Omental fat pad (tissue), 4 donors: Measurements from ENCODE around the gene B9D2. TPM values are rescaled to one million over a fixed set of nuclear protein-coding genes. Genes with fewer than 3 reads are reported as not detected.

Experiments used
- ATAC-seq: fragments of 150-250 bp; one replicate; pipeline ENCODE4 v1.9.1; 2016; ENCODE audit warnings: mild to moderate bottlenecking, moderate library complexity; ENCODE audit not compliant: low FRiP score
- DNase-seq: peaks from one replicate; pipeline ENCODE4 v3.0.0-alpha.2; 2019; ENCODE audit warnings: low spot score
- CTCF ChIP-seq, 3 donors: fragments of 450-650 bp; IDR thresholded peaks; one replicate each; pipeline ENCODE4 v1.5.1; 2016 to 2017; ENCODE audit warnings: antibody characterized with exemption in 3 of 3, mild to moderate bottlenecking in 3 of 3, moderate library complexity in 2 of 3
- total RNA-seq, 4 donors: library from RNA; depleted of rRNA; stranded (reverse); fragments of >200 nt; gene quantifications; one replicate each; pipeline ENCODE4 v1.1.0, GENCODE V29; 2016

The B9D2 gene
- total RNA-seq, 4 donors from 2014 or later, result 3.3 to 6.8 (median 5.1) TPM

GRCh38 chr19:41323430-41324125, 40.4 kb downstream of the B9D2 start:
- ATAC-seq, result peak; percentile 69
- no peak for TF ChIP-seq CTCF (IDR thresholded peaks at IDR 0.05)
- DNase-seq, result no peak

GRCh38 chr19:41323023-41323422, 40.9 kb downstream of the B9D2 start:
- DNase-seq, result no peak
- ATAC-seq, result no peak
- no peak for TF ChIP-seq CTCF (IDR thresholded peaks at IDR 0.05)

GRCh38 chr19:41322451-41322850, 41.5 kb downstream of the B9D2 start:
- no peak for ATAC-seq
- TF ChIP-seq CTCF (IDR thresholded peaks at IDR 0.05), result no peak

GRCh38 chr19:41321600-41322270, 42.2 kb downstream of the B9D2 start:
- no peak for ATAC-seq
- no peak for DNase-seq

More at GRCh38 chr19:41322451-41322850, 41.5 kb downstream of the B9D2 start:
- DNase-seq, result no peak

GRCh38 chr19:41321204-41321599, 42.7 kb downstream of the B9D2 start:
- ATAC-seq (no peak), DNase-seq (no peak)
- TF ChIP-seq CTCF (IDR thresholded peaks at IDR 0.05), result no peak

More at GRCh38 chr19:41321600-41322270, 42.2 kb downstream of the B9D2 start:
- peak in 1 of 3 donors; percentile 37 for TF ChIP-seq CTCF (IDR thresholded peaks at IDR 0.05)

GRCh38 chr19:41320568-41320967, 43.4 kb downstream of the B9D2 start:
- DNase-seq (no peak), ATAC-seq (no peak)
- no peak for TF ChIP-seq CTCF (IDR thresholded peaks at IDR 0.05)

- no peak for TF ChIP-seq CTCF (IDR thresholded peaks at IDR 0.05)
- DNase-seq, result no peak
- ATAC-seq, result no peak
Observed at GRCh38 chr19:41320185-41320518, 43.8 kb downstream of the B9D2 start.
